Panc1 (cell line): ENCODE data around the gene LETM1.
"Not testable (repeated sequence)": the region's sequence is repeated elsewhere in the genome, so short reads cannot be mapped to it uniquely, and the experiment has no call there.

Experiments used
- POLR2AphosphoS5 ChIP-seq: IDR thresholded peaks from 2 replicates; pipeline ENCODE4 v1.6.1; 2012; ENCODE audit warnings: mild to moderate bottlenecking, low read depth, low read length, moderate library complexity
- REST ChIP-seq, 2 experiments: IDR thresholded peaks; 2 replicates each; pipeline ENCODE4 v1.6.1; 2011 to 2012; ENCODE audit warnings: low read depth in 2 of 2, control low read depth in 1 of 2, low read length in 1 of 2, mild to moderate bottlenecking in 1 of 2, moderate library complexity in 1 of 2; ENCODE audit not compliant: insufficient read depth in 1 of 2
- TCF7L2 ChIP-seq: IDR thresholded peaks from 2 replicates; pipeline ENCODE4 v1.6.1; 2011; ENCODE audit warnings: mild to moderate bottlenecking, low read depth, low read length, inconsistent platforms
- TF ChIP-seq, protein P1 (sequence below): fragments of 450-650 bp; IDR thresholded peaks from 2 replicates; pipeline ENCODE4 v1.5.1; 2017; ENCODE audit warnings: mild to moderate bottlenecking

GRCh38 chr4:1835836-1836235 lies 20.1 kb downstream of the LETM1 start:
- TF ChIP-seq, protein P1, sequence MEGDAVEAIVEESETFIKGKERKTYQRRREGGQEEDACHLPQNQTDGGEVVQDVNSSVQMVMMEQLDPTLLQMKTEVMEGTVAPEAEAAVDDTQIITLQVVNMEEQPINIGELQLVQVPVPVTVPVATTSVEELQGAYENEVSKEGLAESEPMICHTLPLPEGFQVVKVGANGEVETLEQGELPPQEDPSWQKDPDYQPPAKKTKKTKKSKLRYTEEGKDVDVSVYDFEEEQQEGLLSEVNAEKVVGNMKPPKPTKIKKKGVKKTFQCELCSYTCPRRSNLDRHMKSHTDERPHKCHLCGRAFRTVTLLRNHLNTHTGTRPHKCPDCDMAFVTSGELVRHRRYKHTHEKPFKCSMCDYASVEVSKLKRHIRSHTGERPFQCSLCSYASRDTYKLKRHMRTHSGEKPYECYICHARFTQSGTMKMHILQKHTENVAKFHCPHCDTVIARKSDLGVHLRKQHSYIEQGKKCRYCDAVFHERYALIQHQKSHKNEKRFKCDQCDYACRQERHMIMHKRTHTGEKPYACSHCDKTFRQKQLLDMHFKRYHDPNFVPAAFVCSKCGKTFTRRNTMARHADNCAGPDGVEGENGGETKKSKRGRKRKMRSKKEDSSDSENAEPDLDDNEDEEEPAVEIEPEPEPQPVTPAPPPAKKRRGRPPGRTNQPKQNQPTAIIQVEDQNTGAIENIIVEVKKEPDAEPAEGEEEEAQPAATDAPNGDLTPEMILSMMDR = not testable (repeated sequence)
- not testable (repeated sequence) for TF ChIP-seq POLR2AphosphoS5; TCF7L2; REST (IDR thresholded peaks at IDR 0.05; ENCODE audit: insufficient read depth in 1 of 2, low read depth in 2 of 2, low read length in 1 of 2)
